NCI-H128 (cell line): ENCODE results near the gene TMEM209.
"Not testable (repeated sequence)": the region's sequence is repeated elsewhere in the genome, so short reads cannot be mapped to it uniquely, and the experiment has no call there.

Experiments used
- DNase-seq: peaks from one replicate; lab custom pipeline; 2025; ENCODE audit not compliant: unreplicated experiment; lab: John Stamatoyannopoulos, UW

TMEM209 gene

DNA sequence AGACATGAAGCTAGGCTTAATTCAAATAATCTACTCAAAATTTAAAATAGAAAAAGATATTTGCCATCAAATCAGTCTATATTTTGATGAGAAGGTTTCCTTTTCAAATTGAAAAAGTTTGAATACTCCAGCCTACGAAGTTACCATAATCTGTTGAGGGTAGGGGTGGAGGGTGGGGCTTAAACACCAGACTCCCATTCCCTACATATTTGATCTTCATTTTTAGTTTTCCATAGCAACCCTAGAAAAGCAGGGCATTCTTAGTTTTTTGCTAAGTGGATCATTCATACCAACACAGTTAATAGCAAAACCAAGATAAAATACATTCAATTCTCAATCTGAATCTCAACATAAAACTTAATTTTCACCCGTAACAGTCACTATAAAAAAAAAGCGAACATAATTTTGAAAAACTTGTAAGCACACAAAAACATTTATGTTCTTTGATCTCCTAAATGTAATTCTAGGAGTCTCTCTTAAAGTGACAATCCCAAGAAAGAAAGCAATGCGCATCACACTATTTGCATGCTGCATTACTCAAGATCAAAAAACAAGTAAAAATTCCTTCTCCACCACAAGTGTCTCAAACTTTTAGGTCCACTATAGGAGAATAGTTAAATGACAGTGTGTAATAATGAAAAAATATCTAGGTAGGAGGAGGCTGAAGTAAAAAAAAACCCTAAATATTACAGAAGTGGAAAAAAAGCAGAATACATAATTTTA, 30.8 kb downstream of the TMEM209 start:
- no peak for DNase-seq

DNA sequence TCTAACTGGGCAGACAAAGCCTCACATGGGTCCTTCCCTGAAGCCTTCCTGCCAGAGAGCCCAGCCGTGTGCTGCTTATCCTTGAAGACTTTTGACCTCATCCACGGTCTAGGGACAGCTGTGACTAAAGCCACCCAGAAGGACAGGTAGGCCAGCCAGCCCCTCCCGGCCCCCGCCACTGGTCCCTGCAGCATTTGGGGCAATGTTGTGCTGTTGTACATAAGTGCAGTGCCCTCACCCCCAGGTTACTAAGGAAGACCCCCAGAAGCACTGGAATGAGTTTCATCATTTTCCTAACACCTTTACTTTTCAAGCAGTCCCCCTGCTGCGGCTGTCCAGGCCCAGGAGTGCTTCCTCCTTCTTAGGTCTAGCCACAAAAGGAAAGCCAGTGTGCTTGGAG, 43.0 kb downstream of the TMEM209 start:
- DNase-seq: no peak

DNA sequence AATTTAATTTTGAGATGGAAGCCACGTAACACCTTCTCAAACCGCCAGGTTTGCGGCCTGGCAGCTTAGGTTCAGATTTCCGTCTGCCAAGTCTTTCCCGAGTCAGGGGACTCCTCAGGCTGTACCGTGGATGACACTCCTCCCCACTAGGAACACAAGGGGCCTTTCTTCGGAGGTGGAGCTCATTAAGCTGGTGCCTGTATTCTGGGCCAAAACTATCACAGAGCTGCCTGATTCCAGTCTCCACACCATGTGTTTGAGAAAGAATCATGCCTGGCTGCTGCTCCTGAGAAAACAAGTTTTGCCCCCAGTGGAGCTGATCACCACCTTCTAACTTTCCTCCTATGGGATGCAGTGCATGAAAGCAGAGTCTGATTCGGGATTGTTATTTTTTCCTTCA, 44.8 kb downstream of the TMEM209 start:
- no peak for DNase-seq

- no peak for DNase-seq
Observed at GRCh38 chr7:130160023-130160422, 45.2 kb downstream of the TMEM209 start.

DNA sequence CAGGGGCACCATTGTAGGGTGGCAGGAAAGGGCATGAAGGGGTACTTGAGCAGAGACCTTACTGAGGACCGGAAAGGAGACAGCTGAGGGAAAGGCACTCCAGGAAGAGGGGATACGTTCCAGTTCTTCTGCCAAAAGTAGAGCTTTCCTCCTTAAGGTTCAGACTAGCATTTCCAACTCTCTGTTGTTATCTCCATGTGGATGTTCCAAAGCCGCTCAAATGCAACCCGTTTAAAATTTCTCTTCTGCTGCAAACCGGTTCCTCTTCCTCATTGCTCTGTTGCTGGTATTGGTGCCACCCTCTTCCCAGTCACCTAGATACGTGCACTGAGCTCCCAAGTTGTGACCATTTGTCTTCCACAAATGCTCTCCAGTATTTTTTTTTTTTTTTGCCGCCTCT, 47.5 kb downstream of the TMEM209 start:
- DNase-seq: no peak

- DNase-seq: no peak
Observed at GRCh38 chr7:130156140-130156539, 49.1 kb downstream of the TMEM209 start.

DNA sequence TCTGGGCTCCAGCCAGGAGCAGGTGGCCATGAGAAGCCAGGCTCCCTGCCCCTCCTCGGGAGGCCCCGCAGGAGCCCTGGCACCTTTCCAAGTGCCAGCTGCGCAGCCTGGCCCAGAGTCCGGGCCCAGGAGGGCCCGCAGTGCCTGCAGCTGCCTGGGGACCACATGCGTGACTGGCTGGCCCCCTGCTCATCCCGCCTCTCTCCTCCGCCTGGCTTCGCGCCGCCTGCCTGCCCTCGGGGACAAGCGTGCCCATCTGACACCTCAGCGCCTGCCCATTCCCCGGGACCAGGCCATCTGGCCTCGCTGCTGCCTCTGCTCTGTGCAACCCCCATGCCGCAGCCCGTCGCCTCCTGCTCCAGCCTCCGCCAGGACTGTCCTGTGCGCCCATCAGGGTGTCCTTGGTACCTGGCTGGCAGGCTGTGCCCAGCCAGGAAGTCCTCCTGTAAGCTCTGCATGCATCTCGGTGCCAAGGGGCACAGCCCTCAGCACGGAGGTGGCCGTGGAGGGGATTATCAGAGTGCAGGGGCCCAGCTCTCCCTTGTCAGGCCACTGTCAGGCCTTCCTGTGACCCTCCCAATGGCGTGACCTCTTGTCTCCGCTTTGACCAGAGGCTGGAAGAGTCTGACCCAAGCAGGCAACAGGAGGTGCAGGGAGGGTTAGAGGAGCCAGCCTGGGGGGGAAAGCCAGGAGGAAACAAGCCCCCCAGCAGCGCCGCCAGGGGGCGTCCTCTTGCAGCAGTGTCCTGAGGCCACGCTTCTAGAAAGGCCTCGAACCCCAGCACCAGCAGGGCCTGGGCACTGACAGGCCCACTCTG, 50.5 kb downstream of the TMEM209 start:
- DNase-seq: peak; percentile 23

DNA sequence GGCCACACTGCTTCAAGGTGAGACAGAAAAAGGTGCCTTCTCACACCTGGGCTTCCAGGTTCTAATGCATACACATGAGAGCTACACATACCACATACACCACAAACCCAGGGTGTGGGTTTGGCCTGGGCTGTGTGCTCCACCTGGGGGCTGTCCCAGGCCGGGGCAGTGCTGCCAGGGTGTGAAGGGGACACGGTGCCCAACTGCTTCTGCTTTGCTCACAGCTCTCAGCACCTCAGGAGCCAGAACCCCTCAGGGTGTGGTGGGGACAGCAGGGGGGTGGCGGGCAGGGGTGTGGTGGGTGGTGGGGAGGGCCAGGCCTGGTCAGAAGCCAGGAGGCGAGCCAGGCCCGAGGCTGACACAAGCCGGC, 51.1 kb downstream of the TMEM209 start:
- no peak for DNase-seq

DNA sequence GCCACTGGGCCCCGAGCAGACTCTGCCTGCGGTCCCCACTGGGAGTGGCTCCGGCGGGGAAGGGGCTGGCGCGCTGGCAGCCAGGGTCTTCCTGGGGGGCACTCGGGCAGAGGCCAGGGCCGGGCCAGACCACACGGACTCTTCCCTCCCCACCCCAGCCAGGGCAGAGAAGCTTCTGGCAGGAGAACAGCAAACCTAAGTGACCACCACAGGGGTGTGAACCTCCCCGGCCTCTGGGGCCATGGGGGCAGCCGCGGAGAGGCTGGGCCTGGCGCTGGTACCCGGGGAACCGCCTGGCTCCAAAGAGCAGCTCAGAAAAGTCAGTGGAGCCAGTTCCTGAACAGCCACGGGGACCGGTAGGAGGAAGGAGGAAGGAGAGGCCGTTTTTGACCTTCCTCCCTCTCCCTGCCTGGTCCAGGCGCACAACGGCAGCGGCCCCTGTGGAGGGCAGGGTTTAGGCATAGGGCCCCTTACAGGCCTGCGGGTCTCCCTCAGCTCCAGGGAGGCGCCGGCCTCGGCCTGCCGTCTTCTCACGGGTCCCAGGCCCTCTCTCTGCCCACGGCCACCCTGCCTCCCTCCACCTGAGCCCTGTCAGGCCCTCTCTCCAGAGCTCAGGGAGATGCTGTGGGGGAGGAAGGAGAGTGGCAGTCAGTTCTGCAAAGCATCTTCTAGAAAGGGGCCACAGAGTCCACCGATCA, 51.8 kb downstream of the TMEM209 start:
- no peak for DNase-seq

DNA sequence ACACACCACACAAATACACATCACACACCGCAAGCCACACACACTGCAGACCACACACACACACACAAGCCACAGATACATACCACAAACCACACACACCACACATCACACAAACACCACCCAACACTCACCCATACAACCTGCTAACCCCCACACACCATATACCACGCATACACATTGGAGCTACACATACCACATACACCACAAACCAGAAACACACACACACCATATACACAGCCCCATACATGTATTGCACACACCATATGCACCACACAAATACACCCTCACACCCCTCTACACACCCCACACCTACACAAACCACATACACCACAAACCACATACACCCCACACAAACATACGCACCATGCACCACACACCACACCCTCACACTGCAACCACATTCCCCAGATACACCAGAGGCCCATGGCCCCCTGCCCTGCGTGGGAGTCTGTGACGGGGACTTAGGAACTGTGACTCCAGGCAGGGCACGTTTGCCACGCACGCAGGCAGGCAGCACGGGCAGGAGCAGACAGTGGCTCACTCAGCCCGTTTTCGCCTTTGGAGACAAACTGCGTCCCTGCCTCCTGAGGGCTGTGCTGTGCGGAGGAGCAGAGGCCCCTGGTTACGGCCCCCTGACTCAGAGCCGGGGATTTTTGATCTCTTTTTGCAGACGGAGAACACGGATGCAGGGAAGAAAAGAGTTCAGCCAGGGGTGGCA, 52.6 kb downstream of the TMEM209 start:
- DNase-seq: no peak

DNA sequence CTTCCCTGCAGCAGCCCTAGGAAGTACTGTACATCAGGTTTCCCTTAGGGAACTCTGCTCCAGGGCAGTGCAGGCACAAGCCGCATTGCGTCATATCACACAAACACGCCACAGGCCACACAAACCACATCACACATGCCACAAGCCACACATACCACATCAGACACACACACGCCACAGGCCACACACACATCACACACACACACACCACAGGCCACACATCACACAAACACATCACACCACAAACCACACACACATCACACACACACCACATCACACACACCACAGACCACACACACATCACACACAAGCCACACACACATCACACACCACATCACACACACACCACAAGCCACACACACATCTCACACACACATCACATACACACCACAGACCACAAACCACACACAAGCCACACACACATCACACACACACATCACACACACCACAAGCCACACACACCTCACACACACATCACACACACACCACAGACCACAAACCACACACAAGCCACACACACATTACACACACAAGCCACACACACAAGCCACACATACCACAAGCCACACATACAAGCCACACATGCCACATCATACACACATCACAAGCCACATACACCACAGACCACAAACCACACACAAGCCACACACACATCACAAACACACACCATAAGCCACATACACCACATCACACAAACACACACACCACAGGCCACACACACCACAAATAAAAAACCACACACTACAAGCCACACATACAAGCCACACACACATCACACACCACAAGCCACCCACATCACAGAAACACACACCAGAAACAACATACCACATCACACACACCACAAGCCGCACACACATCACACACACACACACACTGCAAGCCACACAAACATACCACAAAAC, 53.4 kb downstream of the TMEM209 start:
- DNase-seq: no peak

- DNase-seq: no peak
Observed at GRCh38 chr7:130150587-130150986, 54.6 kb downstream of the TMEM209 start.

- peak; percentile 3 for DNase-seq
Observed at GRCh38 chr7:130149281-130150139, 55.7 kb downstream of the TMEM209 start.

DNA sequence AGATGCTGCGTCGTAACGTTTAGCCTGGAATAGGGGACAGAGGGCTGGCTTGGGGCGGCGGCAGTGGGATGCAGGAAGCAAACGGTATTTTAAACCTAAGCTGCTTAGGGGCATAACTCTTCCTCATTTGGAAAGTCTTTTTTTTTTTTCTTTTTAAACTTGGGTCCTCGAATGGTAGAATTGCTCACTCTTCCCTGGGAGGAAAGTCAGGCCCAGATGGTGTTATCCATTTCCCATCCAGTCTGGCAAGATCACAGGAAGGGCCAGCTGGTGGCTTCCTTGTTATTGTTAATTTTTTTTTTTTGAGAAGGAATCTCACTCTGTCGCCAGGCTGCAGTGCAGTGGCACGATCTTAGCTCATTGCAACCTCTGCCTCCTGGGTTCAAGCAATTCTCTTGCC, 56.6 kb downstream of the TMEM209 start:
- no peak for DNase-seq

GRCh38 chr7:130147710-130148325, 57.4 kb downstream of the TMEM209 start:
- no peak for DNase-seq

- no peak for DNase-seq
Observed at GRCh38 chr7:130146693-130147405, 58.4 kb downstream of the TMEM209 start.

- not testable (repeated sequence) for DNase-seq
Observed at GRCh38 chr7:130146142-130146541, 59.1 kb downstream of the TMEM209 start.

GRCh38 chr7:130145424-130146100, 59.6 kb downstream of the TMEM209 start:
- no peak for DNase-seq
